Activated CD8-positive, alpha-beta memory T cell treated with anti-CD3 and anti-CD28 coated beads for 4 hours (primary cell): Measurements from ENCODE around the gene TMEM198.
A peak's percentile ranks its signal among the peaks of the same experiment; 100 is the strongest.

Experiments used
- DNase-seq, 2 donors: peaks; one replicate each; pipeline ENCODE4 v3.0.0-alpha.2; 2020; ENCODE audit warnings: low read depth in 2 of 2

TMEM198 gene

GRCh38 chr2:219543596-219544358, at the start of gene TMEM198, which contains the start of gene CHPF:
Gene TMEM198, plus strand, starts transcription at chr2:219544028. Its CDS starts 700 bp downstream, at chr2:219544728.
Gene CHPF, minus strand, starts transcription at chr2:219543809. Its CDS starts 271 bp downstream, at chr2:219543538.
- peak; percentile 79 to 85 for DNase-seq

- DNase-seq, result no peak
Measured at GRCh38 chr2:219494952-219495530, 48.8 kb upstream of the TMEM198 start.

- peak in 1 of 2 donors; percentile 13 for DNase-seq
Measured at GRCh38 chr2:219495531-219496122, 48.2 kb upstream of the TMEM198 start.

GRCh38 chr2:219496247-219496824, 47.5 kb upstream of the TMEM198 start:
- DNase-seq, result no peak

- no peak for DNase-seq
Measured at GRCh38 chr2:219496825-219497494, 46.9 kb upstream of the TMEM198 start.

GRCh38 chr2:219497495-219498279, 46.1 kb upstream of the TMEM198 start:
- no peak for DNase-seq

- DNase-seq, result peak; percentile 86 to 87
Measured at GRCh38 chr2:219498280-219499057, 45.4 kb upstream of the TMEM198 start, which contains the start of gene GMPPA. Gene GMPPA, plus strand, starts transcription at chr2:219498891. Its CDS starts 1,085 bp downstream, at chr2:219499976.

GRCh38 chr2:219499058-219499307, 44.8 kb upstream of the TMEM198 start:
- DNase-seq, result no peak

- DNase-seq, result no peak
Measured at GRCh38 chr2:219499555-219499954, 44.3 kb upstream of the TMEM198 start.

- DNase-seq, result no peak
Measured at GRCh38 chr2:219500135-219500534, 43.7 kb upstream of the TMEM198 start.

GRCh38 chr2:219501849-219502248, 42.0 kb upstream of the TMEM198 start:
- DNase-seq, result no peak

- DNase-seq, result no peak
Measured at GRCh38 chr2:219502618-219503017, 41.2 kb upstream of the TMEM198 start.

- no peak for DNase-seq
Measured at GRCh38 chr2:219505585-219505984, 38.2 kb upstream of the TMEM198 start.

- DNase-seq, result no peak
Measured at GRCh38 chr2:219506153-219506801, 37.6 kb upstream of the TMEM198 start.

- DNase-seq, result no peak
Measured at GRCh38 chr2:219506802-219507526, 36.9 kb upstream of the TMEM198 start.

GRCh38 chr2:219507581-219508443, 36.0 kb upstream of the TMEM198 start:
- no peak for DNase-seq

GRCh38 chr2:219508444-219508734, 35.4 kb upstream of the TMEM198 start:
- DNase-seq, result no peak

- DNase-seq, result no peak
Measured at GRCh38 chr2:219508971-219509779, 34.7 kb upstream of the TMEM198 start.
